Esophagus muscularis mucosa (tissue), 4 donors: Measurements from ENCODE around the gene ST3GAL2. TPM values are rescaled to one million over a fixed set of nuclear protein-coding genes. Genes with fewer than 3 reads are reported as not detected.
A peak's percentile ranks its signal among the peaks of the same experiment; 100 is the strongest.

ENCODE experiments used
- DNase-seq: peaks from one replicate; pipeline ENCODE4 v3.0.0-alpha.2; 2017; ENCODE audit errors: extremely low spot score
- H3K27ac ChIP-seq, 4 donors: fragments of 200-600 bp; sonication (generic); replicated peaks in 1 of 4; 1 replicate in 3 of 4; 2 replicates in 1 of 4; pipeline ENCODE4 v1.5.1; 2016 to 2019; ENCODE audit warnings: mild to moderate bottlenecking in 1 of 4
- H3K27me3 ChIP-seq, 4 donors: fragments of 200-600 bp; sonication (generic); one replicate each; pipeline versions ENCODE4 v1.5.1 to v1.6.0; 2016 to 2019
- H3K36me3 ChIP-seq, 4 donors: fragments of 200-600 bp; sonication (generic); one replicate each; pipeline ENCODE4 v1.5.1; 2016 to 2019
- H3K4me1 ChIP-seq, 4 donors: fragments of 200-600 bp; sonication (generic); one replicate each; pipeline ENCODE4 v1.5.1; 2016 to 2019
- H3K4me3 ChIP-seq, 4 donors: fragments of 200-600 bp; sonication (generic); 1 replicate in 2 of 4; 2 replicates in 2 of 4; pipeline ENCODE4 v1.5.1; 2016 to 2019; ENCODE audit warnings: mild to moderate bottlenecking in 4 of 4, moderate library complexity in 1 of 4
- H3K9me3 ChIP-seq, 4 donors: fragments of 200-600 bp; sonication (generic); 1 replicate in 3 of 4; 2 replicates in 1 of 4; pipeline ENCODE4 v1.5.1; 2016 to 2019
- EP300 ChIP-seq: sonication (generic); formaldehyde crosslinking; IDR thresholded peaks from one replicate; pipeline ENCODE4 v1.6.1; 2017; ENCODE audit warnings: antibody characterized with exemption
- POLR2A ChIP-seq: fragments of 450-650 bp; IDR thresholded peaks from one replicate; pipeline ENCODE4 v1.6.1; 2017; ENCODE audit warnings: antibody characterized with exemption, moderate library complexity, mild to moderate bottlenecking, low read depth
- POLR2AphosphoS5 ChIP-seq, 2 donors: sonication (generic); formaldehyde crosslinking; IDR thresholded peaks; one replicate each; pipeline ENCODE4 v1.6.1; 2017; ENCODE audit warnings: antibody characterized with exemption in 2 of 2
- WGBS: methylation state at CpG from one replicate; pipeline ENCODE4 v1.1.5; 2018; 5-methylcytosine and 5-hydroxymethylcytosine counted together
- intact Hi-C: fragments of 100-400 bp; cut with DNase I; formaldehyde crosslinking; loops from one replicate; pipeline ENCODE4 v1.15.1; 2023
- total RNA-seq, 4 donors: library from RNA; depleted of rRNA; stranded (reverse); fragments of >200 nt; gene quantifications; one replicate each; pipeline versions ENCODE4 v1.1.0 to v1.2.1, GENCODE V29; 2016
- TF ChIP-seq, protein P1 (sequence below), 3 experiments: fragments of 200-600 bp in 2 of 3; fragments of 450-650 bp in 1 of 3; sonication (generic) in 2 of 3; IDR thresholded peaks; one replicate each; pipeline ENCODE4 v1.5.1; 2017 to 2019; ENCODE audit warnings: antibody characterized with exemption in 3 of 3, mild to moderate bottlenecking in 2 of 3, moderate library complexity in 1 of 3

ST3GAL2 gene
- total RNA-seq, 4 donors from 2014 or later = 18.6 to 34.9 (median 27.2) TPM

DNA sequence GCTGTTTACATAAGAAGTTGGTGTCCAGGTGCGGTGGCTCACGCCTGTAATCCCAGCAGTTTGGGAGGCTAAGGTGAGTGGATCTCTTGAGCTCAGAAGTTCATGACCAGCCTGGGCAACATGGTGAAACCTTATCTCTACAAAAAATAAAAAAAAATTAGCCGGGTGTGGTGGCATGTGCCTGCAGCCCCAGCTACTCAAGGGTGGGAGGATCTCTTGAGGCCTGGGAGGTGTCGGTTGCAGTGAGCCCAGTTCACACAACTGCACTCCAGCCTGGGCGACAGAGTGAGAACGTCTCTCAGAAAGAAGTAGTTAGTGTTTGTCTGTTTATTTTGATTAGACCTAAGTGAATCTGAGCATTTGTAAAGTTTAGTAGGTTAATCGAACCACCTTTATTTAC, 79.3 kb downstream of the ST3GAL2 start:
- TF ChIP-seq POLR2AphosphoS5 (IDR thresholded peaks at IDR 0.05) (no peak), POLR2A (no peak), EP300 (no peak)
- TF ChIP-seq, protein P1, sequence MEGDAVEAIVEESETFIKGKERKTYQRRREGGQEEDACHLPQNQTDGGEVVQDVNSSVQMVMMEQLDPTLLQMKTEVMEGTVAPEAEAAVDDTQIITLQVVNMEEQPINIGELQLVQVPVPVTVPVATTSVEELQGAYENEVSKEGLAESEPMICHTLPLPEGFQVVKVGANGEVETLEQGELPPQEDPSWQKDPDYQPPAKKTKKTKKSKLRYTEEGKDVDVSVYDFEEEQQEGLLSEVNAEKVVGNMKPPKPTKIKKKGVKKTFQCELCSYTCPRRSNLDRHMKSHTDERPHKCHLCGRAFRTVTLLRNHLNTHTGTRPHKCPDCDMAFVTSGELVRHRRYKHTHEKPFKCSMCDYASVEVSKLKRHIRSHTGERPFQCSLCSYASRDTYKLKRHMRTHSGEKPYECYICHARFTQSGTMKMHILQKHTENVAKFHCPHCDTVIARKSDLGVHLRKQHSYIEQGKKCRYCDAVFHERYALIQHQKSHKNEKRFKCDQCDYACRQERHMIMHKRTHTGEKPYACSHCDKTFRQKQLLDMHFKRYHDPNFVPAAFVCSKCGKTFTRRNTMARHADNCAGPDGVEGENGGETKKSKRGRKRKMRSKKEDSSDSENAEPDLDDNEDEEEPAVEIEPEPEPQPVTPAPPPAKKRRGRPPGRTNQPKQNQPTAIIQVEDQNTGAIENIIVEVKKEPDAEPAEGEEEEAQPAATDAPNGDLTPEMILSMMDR (IDR thresholded peaks at IDR 0.05) = no peak
- 86% methylated on average over 7 of the region's 7 CpGs for WGBS
- H3K4me3 ChIP-seq = no peak overlapping the region
- H3K27ac ChIP-seq = no peak overlapping the region
- H3K9me3 ChIP-seq = no peaks in the 10 kb centered on the region
- peaks cover 86 to 100% (median 98%) of the 10 kb centered on the region in 4 donors for H3K36me3 ChIP-seq
- H3K27me3 ChIP-seq = no peaks in the 10 kb centered on the region
- no peaks in the 10 kb centered on the region for H3K4me1 ChIP-seq
- DNase-seq = no peak
- intact Hi-C loops = no loop called here

DNA sequence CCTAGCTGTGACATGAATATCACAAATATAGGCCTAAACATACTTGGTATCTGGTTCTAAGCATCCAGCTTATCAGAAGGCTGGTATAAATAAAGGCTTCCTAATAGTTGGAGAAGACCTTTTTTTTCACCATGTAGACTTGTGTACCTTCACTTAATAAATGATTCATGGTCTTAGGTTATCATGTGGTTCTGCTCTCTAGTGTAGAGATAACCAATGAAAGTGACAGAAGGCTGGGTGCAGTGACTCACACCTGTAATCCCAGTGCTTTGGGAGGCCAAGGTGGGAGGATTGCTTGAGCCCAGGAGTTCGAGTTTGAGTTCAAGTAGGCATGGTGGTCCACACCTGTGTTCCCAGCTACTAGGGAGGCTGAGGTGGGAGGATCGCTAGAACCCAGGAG, 89.1 kb downstream of the ST3GAL2 start:
- no peak for DNase-seq
- Histone ChIP-seq H3K4me3 (no peak overlapping the region), H3K36me3 (peaks cover 29 to 56% (median 46%) of the 10 kb centered on the region in 4 donors), H3K4me1 (peaks cover 23 to 45% (median 33%) of the 10 kb centered on the region in 4 donors), H3K9me3 (no peaks in the 10 kb centered on the region), H3K27ac (no peak overlapping the region), H3K27me3 (no peaks in the 10 kb centered on the region)
- WGBS = 96% methylated on average over 2 of the region's 2 CpGs
- TF ChIP-seq POLR2AphosphoS5 (IDR thresholded peaks at IDR 0.05) (no peak), EP300 (no peak), POLR2A (no peak)
- TF ChIP-seq, protein P1 (IDR thresholded peaks at IDR 0.05) = no peak
- intact Hi-C loops = loop anchor here (10.0 kb wide), 1 partner anchor 55 kb away; the partner anchor contains the start of gene DDX19B

DNA sequence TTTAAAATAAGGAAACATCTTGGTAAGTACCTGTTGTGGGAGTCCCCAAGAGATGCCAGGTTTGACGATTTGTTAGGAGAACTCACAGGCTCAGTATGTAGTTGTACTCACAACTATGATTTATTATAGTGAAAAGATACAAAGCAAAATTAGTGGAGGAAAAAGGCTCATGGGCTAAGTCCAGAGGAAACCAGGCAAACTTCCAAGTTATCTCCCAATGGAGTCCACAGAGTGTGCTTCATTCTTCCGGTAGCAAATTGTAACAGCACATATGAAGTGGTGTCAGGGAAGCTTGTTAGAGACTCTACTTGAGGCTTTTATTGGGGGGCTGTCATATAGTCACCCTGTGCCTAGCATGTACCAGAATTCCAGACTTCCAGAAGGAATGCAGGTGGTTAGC, 89.9 kb downstream of the ST3GAL2 start:
- H3K27me3 ChIP-seq = no peaks in the 10 kb centered on the region
- peaks cover 23 to 45% (median 33%) of the 10 kb centered on the region in 4 donors for H3K4me1 ChIP-seq
- no peak overlapping the region for H3K4me3 ChIP-seq
- no peak overlapping the region for H3K27ac ChIP-seq
- DNase-seq = no peak
- TF ChIP-seq EP300 = no peak
- intact Hi-C loops = loop anchor here (10.0 kb wide), 1 partner anchor 54 kb away; the partner anchor contains the start of gene DDX19B
- H3K36me3 ChIP-seq = peaks cover 21 to 48% (median 40%) of the 10 kb centered on the region in 4 donors
- WGBS = 45% methylated on average over 2 of the region's 2 CpGs
- no peaks in the 10 kb centered on the region for H3K9me3 ChIP-seq

DNA sequence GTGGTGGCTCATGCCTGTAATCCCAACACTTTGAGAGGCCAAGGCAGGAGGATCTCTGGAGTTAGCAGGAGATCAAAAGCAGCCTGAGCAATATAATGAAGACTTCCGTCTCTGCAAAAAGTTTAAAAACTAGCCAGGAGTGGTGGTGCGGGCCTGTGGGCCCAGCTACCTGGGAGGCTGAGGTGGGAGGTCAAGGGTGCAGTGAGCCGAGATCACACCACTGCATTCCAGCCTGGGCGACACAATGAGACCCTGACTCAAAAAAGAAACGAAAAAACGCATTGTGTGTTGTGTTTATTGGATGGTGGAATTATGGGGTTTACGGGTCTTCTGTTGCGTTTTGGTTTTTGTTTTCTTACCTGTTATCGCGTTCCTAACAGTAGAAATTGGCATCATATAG, 93.1 kb downstream of the ST3GAL2 start:
- no peaks in the 10 kb centered on the region for H3K27me3 ChIP-seq
- TF ChIP-seq, protein P1 (IDR thresholded peaks at IDR 0.05) = no peak
- TF ChIP-seq POLR2AphosphoS5 (IDR thresholded peaks at IDR 0.05) (no peak), EP300 (no peak), POLR2A (no peak)
- intact Hi-C loops = loop anchor here (10.0 kb wide), 1 partner anchor 51 kb away; the partner anchor contains the start of gene DDX19B
- H3K27ac ChIP-seq = peak overlapping the region; percentile 89 to 96 (median 91)
- no peak for DNase-seq
- no peaks in the 10 kb centered on the region for H3K9me3 ChIP-seq
- H3K36me3 ChIP-seq = peaks cover under 1 to 17% (median 9%) of the 10 kb centered on the region in 4 donors
- peak overlapping the region; percentile 68 to 91 (median 74) for H3K4me3 ChIP-seq
- WGBS = 90% methylated on average over 10 of the region's 10 CpGs
- peaks cover 23 to 45% (median 33%) of the 10 kb centered on the region in 4 donors for H3K4me1 ChIP-seq

DNA sequence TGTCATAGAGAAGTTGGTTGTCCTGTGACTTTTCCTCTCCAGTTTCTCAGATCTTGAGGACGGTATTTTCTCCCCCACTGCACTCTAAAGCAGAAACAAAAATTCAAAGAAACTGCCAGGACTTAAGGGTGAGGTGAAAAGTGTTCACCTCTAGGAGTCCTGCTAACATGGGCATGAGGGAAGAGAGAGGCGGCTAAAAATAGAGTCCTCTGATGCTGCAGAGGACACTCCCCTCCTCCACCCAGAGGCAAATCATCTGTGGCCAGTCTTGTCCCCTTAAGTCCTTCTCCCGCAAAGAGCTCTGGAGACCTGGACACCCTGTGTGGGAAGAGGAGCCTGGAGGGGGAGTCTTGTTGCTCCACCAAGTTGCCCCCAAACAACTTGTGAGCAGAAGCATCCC, 96.9 kb downstream of the ST3GAL2 start:
- no peak for DNase-seq
- 79% methylated on average over 3 of the region's 3 CpGs for WGBS
- H3K4me1 ChIP-seq = peaks cover 4 to 14% (median 9%) of the 10 kb centered on the region in 4 donors
- H3K27me3 ChIP-seq = no peaks in the 10 kb centered on the region
- intact Hi-C loops = loop anchor here (10.0 kb wide), 1 partner anchor 47 kb away; the partner anchor contains the start of gene DDX19B
- H3K27ac ChIP-seq = no peak overlapping the region
- H3K36me3 ChIP-seq = peaks cover 0 to under 1% (median 0%) of the 10 kb centered on the region in 4 donors
- no peak overlapping the region for H3K4me3 ChIP-seq
- TF ChIP-seq POLR2A = no peak
- TF ChIP-seq, protein P1 (IDR thresholded peaks at IDR 0.05) = no peak
- TF ChIP-seq POLR2AphosphoS5 (IDR thresholded peaks at IDR 0.05) = no peak
- no peak for TF ChIP-seq EP300
- no peaks in the 10 kb centered on the region for H3K9me3 ChIP-seq
